ENCODE results near the gene SPRR1B. TPM values are rescaled to one million over a fixed set of nuclear protein-coding genes. Genes with fewer than 3 reads are reported as not detected.
A peak's percentile ranks its signal among the peaks of the same experiment; 100 is the strongest.

SPRR1B gene
- total and polyA plus RNA-seq, 2 of the 13 experiments (the other 11 are each of a cell fraction or from before 2014, with no cell fraction given): not detected

DNA sequence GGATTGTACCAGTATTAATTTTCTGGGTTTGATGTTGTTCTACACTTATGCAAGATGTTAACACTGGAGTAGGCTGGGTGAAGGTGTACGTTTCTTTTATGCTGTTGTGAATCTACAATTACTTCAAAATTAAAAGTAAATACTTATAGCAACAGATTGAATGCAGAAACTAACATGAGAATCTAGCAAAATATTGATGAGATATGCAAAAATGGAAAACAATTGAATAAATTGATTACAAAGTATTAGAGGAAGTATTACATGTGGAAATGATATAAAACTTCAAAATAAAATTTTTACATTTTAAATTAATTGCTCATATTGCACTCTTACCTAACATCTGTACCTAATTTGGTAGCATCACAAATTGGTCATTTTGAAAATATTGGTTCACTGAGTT is 35.2 kb upstream of the SPRR1B start:
- H4K20me1 ChIP-seq (ENCODE audit: insufficient read depth, low read length): no peaks in the 10 kb centered on the region
- no peaks in the 10 kb centered on the region for H3K9me3 ChIP-seq (ENCODE audit: low read length)
- no peaks in the 10 kb centered on the region for H3K79me2 ChIP-seq (ENCODE audit: insufficient read depth, low read length)
- 0% methylated on average over 1 of the region's 1 CpG for WGBS (ENCODE audit: low lambda C conversion rate)
- H3K36me3 ChIP-seq (replicated peaks in 1 of 2; ENCODE audit: control insufficient read depth in 1 of 2, insufficient read depth in 2 of 2, low read length in 2 of 2): no peaks in the 10 kb centered on the region
- no peak overlapping the region for H2AFZ ChIP-seq (ENCODE audit: low read length)
- H3K4me1 ChIP-seq (ENCODE audit: insufficient read depth, low read length): no peaks in the 10 kb centered on the region
- DNase-seq (ENCODE audit: low spot score) (no peak), ATAC-seq (no peak), FAIRE-seq (no peak)
- no peak for TF ChIP-seq YEATS4 (CRISPR knock-in tag; IDR thresholded peaks at IDR 0.05; ENCODE audit: borderline replicate concordance)
- no peak for TF ChIP-seq THAP8 (CRISPR knock-in tag; IDR thresholded peaks at IDR 0.05; ENCODE audit: borderline replicate concordance)
- TF ChIP-seq ZFYVE20 (CRISPR knock-in tag; IDR thresholded peaks at IDR 0.05; ENCODE audit: borderline replicate concordance, low read depth): no peak
- TF ChIP-seq ZFP41 (CRISPR knock-in tag; IDR thresholded peaks at IDR 0.05; ENCODE audit: borderline replicate concordance): no peak
- peak; percentile 18 to 78; a peak in 3 of 4 replicates for TF ChIP-seq MAFK (conservative IDR thresholded peaks at IDR 0.05 in 1 of 2, IDR thresholded peaks at IDR 0.05 in 1 of 2; ENCODE audit: low read length in 2 of 2)
- peak; percentile 61; the same call in 1 of the 2 replicates for TF ChIP-seq MAFF (IDR thresholded peaks at IDR 0.05; ENCODE audit: low read depth, low read length)
- no peak for TF ChIP-seq GABPB1 (CRISPR knock-in tag; IDR thresholded peaks at IDR 0.05)
- H3K4me3 ChIP-seq (replicated peaks in 1 of 3; ENCODE audit: insufficient read depth in 1 of 3, low read depth in 2 of 3, low read length in 3 of 3): no peak overlapping the region
- POLR2A ChIA-PET: no interaction called here
- H3K9ac ChIP-seq (ENCODE audit: insufficient read depth, low read depth, low read length): no peak overlapping the region
- no peak overlapping the region for H3K4me2 ChIP-seq (ENCODE audit: low read depth, low read length)
- CTCF ChIA-PET (ENCODE audit: low intra/inter-chr PET ratio, low total read pairs): no interaction called here
- in situ Hi-C loops (cut with HindIII; ENCODE audit: extremely low pct_ligation_motif_present, low pct_unique_long_range_greater_than_20kb): no loop called here
- no peak overlapping the region for H3K27ac ChIP-seq (ENCODE audit: extremely low read length, insufficient read depth, low read length)
- intact Hi-C loops (cut with micrococcal nuclease; ENCODE audit: unreplicated experiment): no loop called here
- no TSS peak for BruUV-seq (replicated peaks)
- H3K27me3 ChIP-seq (ENCODE audit: control insufficient read depth in 1 of 2, insufficient read depth in 2 of 2, low read length in 2 of 2): no peaks in the 10 kb centered on the region

DNA sequence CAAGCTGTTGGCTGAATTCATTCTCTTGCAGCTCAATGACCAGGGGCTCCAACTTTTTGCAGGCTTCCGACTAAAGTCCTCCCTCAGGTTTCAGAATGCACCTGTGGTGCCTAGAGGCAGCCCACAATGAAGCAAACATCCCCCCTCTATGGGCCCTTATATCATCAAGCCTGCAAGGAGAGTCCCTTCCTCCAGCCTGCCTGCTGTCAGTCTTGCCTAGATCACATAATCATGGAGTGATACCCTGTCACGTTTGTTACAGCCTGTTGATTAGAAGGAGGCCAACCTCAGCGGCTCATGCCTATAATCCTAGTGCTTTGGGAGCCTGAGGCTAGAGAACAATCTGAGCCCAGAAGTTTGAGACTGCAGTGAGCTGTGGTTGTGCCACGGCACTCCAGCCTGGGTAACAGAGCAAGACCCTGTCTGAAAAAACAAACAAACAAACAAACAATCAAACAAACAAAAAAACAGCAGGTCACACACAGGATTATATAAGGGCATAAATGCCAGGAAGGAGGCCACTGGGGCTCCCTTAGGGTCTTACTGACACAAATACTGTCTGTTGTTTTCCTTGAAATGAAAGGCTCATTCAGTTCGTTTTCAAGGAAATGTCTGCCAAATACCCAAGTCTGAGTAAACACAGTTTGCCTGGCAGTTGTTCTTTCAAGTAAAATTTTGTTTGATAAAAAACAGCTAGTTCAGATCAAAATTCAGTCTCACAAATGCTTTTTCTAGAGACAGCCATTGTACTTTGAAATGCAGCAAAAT is 34.2 kb upstream of the SPRR1B start:
- Histone ChIP-seq H3K9me3 (ENCODE audit: low read length) (no peaks in the 10 kb centered on the region), H3K9ac (ENCODE audit: insufficient read depth, low read depth, low read length) (no peak overlapping the region), H3K36me3 (replicated peaks in 1 of 2; ENCODE audit: control insufficient read depth in 1 of 2, insufficient read depth in 2 of 2, low read length in 2 of 2) (no peaks in the 10 kb centered on the region), H3K27me3 (ENCODE audit: control insufficient read depth in 1 of 2, insufficient read depth in 2 of 2, low read length in 2 of 2) (no peaks in the 10 kb centered on the region), H4K20me1 (ENCODE audit: insufficient read depth, low read length) (no peaks in the 10 kb centered on the region), H3K79me2 (ENCODE audit: insufficient read depth, low read length) (no peaks in the 10 kb centered on the region), H3K27ac (ENCODE audit: extremely low read length, insufficient read depth, low read length) (no peak overlapping the region), H2AFZ (ENCODE audit: low read length) (no peak overlapping the region), H3K4me2 (ENCODE audit: low read depth, low read length) (no peak overlapping the region), H3K4me3 (replicated peaks in 1 of 3; ENCODE audit: insufficient read depth in 1 of 3, low read depth in 2 of 3, low read length in 3 of 3) (no peak overlapping the region), H3K4me1 (ENCODE audit: insufficient read depth, low read length) (no peaks in the 10 kb centered on the region)
- no TSS peak for BruUV-seq (replicated peaks)
- ATAC-seq (no peak), DNase-seq (ENCODE audit: low spot score) (no peak), FAIRE-seq (no peak)
- ChIA-PET POLR2A (no interaction called here), CTCF (ENCODE audit: low intra/inter-chr PET ratio, low total read pairs) (no interaction called here)
- TF ChIP-seq GPN1 (CRISPR knock-in tag; IDR thresholded peaks at IDR 0.05; ENCODE audit: borderline replicate concordance) (no peak), ZNF17 (CRISPR knock-in tag; IDR thresholded peaks at IDR 0.05) (no peak), MED1 (CRISPR knock-in tag; IDR thresholded peaks at IDR 0.05) (no peak), CBX1 (IDR thresholded peaks at IDR 0.05; ENCODE audit: low read depth) (no peak), GLI4 (CRISPR knock-in tag; IDR thresholded peaks at IDR 0.05; ENCODE audit: borderline replicate concordance) (no peak), YEATS2 (CRISPR knock-in tag; IDR thresholded peaks at IDR 0.05; ENCODE audit: borderline replicate concordance) (no peak), ZNF484 (CRISPR knock-in tag; IDR thresholded peaks at IDR 0.05; ENCODE audit: borderline replicate concordance, low read depth) (no peak), PAX8 (CRISPR knock-in tag; IDR thresholded peaks at IDR 0.05; ENCODE audit: borderline replicate concordance) (no peak)
- intact Hi-C loops (cut with micrococcal nuclease; ENCODE audit: unreplicated experiment): no loop called here
- in situ Hi-C loops (cut with HindIII; ENCODE audit: extremely low pct_ligation_motif_present, low pct_unique_long_range_greater_than_20kb): no loop called here
- WGBS (ENCODE audit: low lambda C conversion rate): 9% methylated on average over 5 of the region's 5 CpGs
